Measurements from ENCODE around the gene MAB21L3.

MAB21L3 gene

DNA sequence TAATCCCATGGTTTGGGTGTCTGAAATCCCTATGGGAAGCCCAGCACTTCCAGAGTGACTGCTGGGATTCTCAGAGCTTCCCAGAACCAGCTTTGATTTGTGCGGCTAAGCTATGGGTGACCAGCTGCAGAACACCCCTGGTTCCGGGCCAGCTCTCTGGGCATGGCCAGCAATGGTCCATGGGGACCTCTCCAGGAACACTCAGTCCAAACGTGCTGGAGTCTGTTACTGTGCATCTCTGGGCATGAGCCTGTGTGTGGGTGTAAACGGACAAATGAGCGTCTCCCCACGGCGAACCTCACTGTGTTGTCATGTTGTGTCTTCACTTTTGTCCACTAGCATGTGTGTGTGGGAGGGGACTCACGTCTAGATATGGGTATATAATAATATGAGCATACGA is 54.4 kb downstream of the MAB21L3 start:
- DNase-seq (ENCODE audit: low read depth in 3 of 3), result no peak

DNA sequence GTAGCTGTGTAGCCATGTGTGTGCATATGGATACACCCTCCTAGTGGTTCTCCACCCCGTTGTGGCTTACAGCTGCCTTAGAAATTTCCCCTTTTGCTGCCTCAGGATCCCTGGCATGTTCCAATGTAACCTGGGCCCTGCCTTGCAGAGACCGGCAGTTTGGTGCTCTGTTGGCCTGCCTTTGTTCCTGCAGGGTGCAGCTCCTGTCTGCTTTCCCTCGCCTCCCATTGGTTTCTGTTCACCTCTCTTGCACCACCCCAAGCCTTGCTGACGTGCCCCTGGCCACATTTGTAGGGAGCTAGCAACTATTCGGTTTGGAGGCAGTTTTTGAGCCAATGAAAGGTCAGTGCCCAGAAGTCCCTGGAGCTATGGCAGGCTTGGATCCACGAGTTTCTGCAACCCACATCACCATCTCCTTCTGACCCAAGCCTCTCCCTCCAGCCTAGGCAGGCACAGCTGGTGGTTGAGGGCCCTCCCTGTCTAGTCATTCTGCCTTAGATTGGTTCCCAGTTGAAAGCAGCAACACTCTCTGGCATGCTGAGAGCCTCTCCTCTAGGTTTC is 54.9 kb downstream of the MAB21L3 start:
- no peak for DNase-seq (ENCODE audit: low read depth in 3 of 3)

- no peak for DNase-seq (ENCODE audit: low read depth in 3 of 3)
These were observed 55.5 kb downstream of the MAB21L3 start for GRCh38 chr1:116166655-116167054.

GRCh38 chr1:116167625-116168276 is 56.6 kb downstream of the MAB21L3 start:
- DNase-seq (ENCODE audit: low read depth in 3 of 3), result no peak

- peak; percentile 64 to 75 (median 74) for DNase-seq (ENCODE audit: low read depth in 3 of 3)
These were observed 57.3 kb downstream of the MAB21L3 start for GRCh38 chr1:116168277-116169032.

GRCh38 chr1:116169898-116170297 is 58.7 kb downstream of the MAB21L3 start:
- no peak for DNase-seq (ENCODE audit: low read depth in 3 of 3)

GRCh38 chr1:116170721-116171589 is 59.8 kb downstream of the MAB21L3 start:
- no peak for DNase-seq (ENCODE audit: low read depth in 3 of 3)

GRCh38 chr1:116172666-116173065 is 61.5 kb downstream of the MAB21L3 start:
- no peak for DNase-seq (ENCODE audit: low read depth in 3 of 3)

- no peak for DNase-seq (ENCODE audit: low read depth in 3 of 3)
These were observed 64.4 kb downstream of the MAB21L3 start for GRCh38 chr1:116175611-116176010.

DNA sequence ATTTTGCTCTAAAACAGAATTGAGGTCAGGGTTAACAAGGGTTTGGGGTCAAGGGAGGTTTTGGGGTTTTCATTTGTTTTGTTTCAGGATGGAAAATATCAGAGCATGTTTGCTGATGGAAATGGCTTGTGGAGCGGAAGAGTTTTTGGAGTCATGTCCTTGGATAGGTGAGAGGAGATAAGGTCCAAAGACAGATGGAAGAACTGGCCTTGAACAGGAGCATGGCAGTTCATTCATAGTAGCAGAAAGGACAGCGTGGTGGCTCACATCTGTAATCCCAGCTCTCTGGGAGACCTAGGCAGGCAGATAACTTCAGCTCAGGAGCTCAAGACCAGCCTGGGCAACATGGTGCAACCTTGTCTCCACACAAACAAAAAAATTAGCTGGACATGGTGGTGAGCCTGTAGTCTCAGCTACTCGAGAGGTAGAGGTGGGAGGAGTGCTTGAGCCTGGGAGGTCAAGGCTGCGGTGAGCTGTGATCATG is 65.1 kb downstream of the MAB21L3 start:
- no peak for DNase-seq (ENCODE audit: low read depth in 3 of 3)

DNA sequence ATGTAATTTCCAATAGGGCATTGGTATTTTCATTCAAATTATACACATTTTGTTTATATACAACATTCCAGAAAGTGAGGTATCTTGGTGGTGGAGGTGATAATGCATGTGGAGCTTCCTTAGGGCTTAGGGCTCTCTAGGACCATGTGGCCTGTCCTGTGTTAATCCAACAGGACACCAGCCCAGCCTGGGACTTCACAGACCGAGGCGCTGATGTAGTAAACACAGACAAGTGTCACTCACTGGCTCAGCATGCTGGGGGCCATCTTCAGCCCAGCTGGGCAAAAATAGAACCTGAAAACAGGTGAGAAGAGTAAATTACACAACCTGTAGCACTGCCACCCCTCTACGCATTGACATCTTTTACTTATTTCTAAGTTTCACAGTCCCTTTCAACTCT is 66.7 kb downstream of the MAB21L3 start:
- no peak for DNase-seq (ENCODE audit: low read depth in 3 of 3)

- DNase-seq (ENCODE audit: low read depth in 3 of 3), result no peak
These were observed 67.6 kb downstream of the MAB21L3 start for GRCh38 chr1:116178837-116179236.

- DNase-seq (ENCODE audit: low read depth in 3 of 3), result no peak
These were observed 68.2 kb downstream of the MAB21L3 start for GRCh38 chr1:116179419-116179818.

DNA sequence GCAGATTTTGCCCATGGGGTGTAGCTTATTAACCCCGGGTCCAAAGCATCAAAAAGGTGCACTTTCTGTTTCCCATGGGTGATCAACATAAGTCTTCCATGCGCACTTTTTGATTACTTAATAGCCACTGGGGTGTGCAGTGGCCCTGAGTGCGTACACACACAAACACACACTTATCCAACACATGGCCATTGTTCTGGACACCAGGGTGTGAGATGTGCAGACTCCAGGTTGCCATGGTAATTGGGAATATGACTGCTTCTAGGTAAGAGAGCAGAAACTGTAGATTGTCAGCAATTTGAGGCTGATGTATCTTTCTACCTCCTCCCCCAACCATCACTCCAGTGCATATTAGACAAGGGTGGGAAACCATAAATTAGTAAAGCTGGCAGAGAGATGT is 68.8 kb downstream of the MAB21L3 start:
- no peak for DNase-seq (ENCODE audit: low read depth in 3 of 3)

DNA sequence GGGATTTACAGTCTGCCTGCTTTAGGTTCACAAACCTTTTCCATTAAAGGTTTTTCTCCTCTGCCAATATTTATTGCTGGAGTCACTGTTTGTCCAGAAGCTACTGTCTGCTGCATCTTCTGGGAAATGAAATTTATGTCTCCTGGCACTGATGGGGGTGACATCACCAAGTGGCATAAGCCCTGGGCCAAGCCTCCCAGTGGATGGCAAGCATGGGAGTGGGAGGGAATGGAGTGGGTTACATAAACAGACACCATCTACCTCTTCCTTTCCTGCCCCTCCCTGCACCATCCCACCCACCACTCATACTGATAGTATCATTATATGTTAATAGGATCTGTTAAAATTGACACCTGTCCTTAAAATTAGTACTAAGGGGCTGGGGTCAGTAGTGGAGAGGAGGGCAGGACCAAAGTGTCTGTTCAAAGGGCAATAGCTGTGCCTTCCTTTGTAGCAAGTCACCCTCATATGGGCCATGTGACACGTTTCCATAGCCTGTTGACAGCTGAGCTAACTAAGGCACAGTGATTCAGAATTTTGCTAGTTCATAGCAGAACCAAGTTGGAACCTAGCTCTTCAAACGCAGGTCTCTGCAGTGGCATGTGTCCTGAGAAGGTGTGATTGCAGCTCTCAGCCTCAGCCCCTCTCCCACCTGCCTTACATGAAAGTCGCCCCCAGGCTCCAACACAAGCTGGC is 71.0 kb downstream of the MAB21L3 start:
- no peak for DNase-seq (ENCODE audit: low read depth in 3 of 3)
